DMS53 (cell line): ENCODE results near the gene WFS1.

Experiments used
- DNase-seq: peaks from one replicate; lab custom pipeline; 2025; lab: John Stamatoyannopoulos, UW

Gene WFS1

GRCh38 chr4:6299875-6300274, 30.2 kb downstream of the WFS1 start:
- DNase-seq: no peak

- DNase-seq: no peak
These were observed 30.7 kb downstream of the WFS1 start for GRCh38 chr4:6300359-6300758.

- no peak for DNase-seq
These were observed 31.5 kb downstream of the WFS1 start for GRCh38 chr4:6301051-6301731.

- DNase-seq: no peak
These were observed 32.2 kb downstream of the WFS1 start for GRCh38 chr4:6301732-6302442.

- no peak for DNase-seq
These were observed 33.2 kb downstream of the WFS1 start for GRCh38 chr4:6302869-6303268.

- DNase-seq: no peak
These were observed 34.3 kb downstream of the WFS1 start for GRCh38 chr4:6303943-6304342.

GRCh38 chr4:6306299-6306698, 36.6 kb downstream of the WFS1 start:
- DNase-seq: no peak

- no peak for DNase-seq
These were observed 37.6 kb downstream of the WFS1 start for GRCh38 chr4:6307230-6307629.

GRCh38 chr4:6307891-6308290, 38.2 kb downstream of the WFS1 start:
- no peak for DNase-seq

- DNase-seq: peak; percentile 91
These were observed 39.4 kb downstream of the WFS1 start for GRCh38 chr4:6308899-6309643.

GRCh38 chr4:6309777-6310176, 40.1 kb downstream of the WFS1 start:
- no peak for DNase-seq

- no peak for DNase-seq
These were observed 43.6 kb downstream of the WFS1 start for GRCh38 chr4:6313216-6313615.

GRCh38 chr4:6316461-6317003, 46.9 kb downstream of the WFS1 start:
- no peak for DNase-seq

- DNase-seq: no peak
These were observed 48.6 kb downstream of the WFS1 start for GRCh38 chr4:6318206-6318605.

GRCh38 chr4:6319530-6320150, 50.0 kb downstream of the WFS1 start:
- no peak for DNase-seq

- DNase-seq: no peak
These were observed 51.0 kb downstream of the WFS1 start for GRCh38 chr4:6320663-6321062.

- DNase-seq: no peak
These were observed 51.7 kb downstream of the WFS1 start for GRCh38 chr4:6321361-6321760.

GRCh38 chr4:6322067-6322760, 52.6 kb downstream of the WFS1 start:
- no peak for DNase-seq

- no peak for DNase-seq
These were observed 53.3 kb downstream of the WFS1 start for GRCh38 chr4:6322761-6323566.

GRCh38 chr4:6324461-6324998, 54.9 kb downstream of the WFS1 start:
- DNase-seq: no peak
